ENCODE data around the gene TWNK.

The TWNK gene

DNA sequence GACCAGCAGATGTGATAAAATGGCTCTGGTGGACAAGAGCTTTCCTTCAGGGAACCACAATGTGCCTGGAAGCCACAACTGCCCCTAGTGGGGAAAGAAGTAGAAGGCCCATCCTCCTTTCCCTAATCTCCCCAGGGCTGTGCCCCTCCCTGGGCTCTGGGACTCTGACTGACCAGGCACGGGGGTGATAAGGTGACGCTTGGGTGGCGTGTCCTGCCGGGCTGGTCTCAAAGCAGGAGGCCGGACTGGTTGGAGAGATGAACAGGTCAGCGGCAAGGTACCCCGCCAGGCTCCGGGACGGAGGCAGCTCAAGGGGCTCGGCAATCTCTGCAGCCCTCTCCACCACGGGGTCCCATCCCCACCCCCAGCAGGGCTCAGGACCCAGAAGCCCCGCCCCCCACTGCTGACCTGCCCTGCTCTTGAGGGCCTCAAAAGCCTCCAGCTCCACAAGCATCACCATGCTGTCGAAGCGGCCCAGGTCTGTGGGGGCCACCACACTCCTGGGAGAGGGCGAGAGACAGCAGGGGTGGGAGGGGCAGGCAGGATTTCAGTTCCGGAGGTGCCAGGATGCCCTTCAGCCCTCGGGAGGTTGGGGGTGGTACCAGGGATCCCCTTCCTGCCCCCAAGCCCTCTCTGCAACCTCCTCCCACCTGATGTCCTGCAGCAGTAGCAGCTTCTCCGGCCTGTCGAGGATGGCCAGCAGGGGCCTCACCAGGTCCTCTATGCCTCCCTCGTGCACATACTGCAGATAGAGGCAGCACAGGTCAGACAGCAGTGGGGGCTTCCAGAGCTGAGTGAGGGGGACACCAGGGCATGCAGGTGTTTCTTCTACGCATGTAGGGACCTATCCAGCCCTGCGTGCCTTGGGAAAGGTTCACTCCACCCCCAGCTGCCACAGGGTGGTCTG, 24.4 kb downstream of the TWNK start:
- peak; percentile 50 for DNase-seq (ENCODE audit: low spot score)
- no peak for FAIRE-seq

DNA sequence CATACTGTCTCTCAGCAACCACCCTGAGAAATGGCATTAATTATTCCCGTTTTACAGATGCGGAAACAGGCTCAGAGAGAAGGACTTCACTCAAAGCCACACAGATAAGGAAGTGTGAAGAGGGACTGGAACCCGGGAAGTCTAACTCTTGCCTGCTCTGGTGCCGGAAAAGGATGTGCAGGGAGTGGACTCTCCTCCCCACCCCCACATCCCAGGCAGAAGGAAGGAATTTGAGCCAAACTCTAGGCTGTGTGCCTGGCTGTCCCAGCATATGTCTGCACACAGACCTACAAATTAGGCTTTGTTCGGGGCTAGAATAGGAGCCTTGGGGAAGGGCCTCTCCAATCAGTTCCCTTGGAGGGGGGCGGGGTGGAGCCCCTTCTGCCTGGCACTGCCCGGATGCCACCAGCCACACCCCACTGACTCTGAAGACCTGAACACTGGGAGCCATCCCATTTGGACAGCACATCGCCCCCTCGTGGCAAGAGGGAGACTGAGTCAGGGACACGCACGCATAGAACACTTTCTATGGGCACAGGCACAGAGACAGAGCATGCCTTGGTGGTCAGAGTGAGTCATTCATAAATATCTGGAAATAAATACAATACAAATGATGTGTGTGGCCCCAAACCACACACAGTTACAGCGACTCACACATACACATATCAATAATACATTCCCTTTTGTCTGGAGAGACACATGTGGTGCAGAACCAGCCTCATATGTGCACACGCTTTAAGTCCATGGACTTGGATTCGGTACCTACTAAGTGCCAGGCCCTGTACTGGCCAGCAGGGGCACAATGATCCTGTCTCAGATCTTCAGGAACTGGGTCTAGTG, 25.4 kb downstream of the TWNK start:
- DNase-seq (ENCODE audit: low spot score) (peak; percentile 89), FAIRE-seq (peak; percentile 94)

DNA sequence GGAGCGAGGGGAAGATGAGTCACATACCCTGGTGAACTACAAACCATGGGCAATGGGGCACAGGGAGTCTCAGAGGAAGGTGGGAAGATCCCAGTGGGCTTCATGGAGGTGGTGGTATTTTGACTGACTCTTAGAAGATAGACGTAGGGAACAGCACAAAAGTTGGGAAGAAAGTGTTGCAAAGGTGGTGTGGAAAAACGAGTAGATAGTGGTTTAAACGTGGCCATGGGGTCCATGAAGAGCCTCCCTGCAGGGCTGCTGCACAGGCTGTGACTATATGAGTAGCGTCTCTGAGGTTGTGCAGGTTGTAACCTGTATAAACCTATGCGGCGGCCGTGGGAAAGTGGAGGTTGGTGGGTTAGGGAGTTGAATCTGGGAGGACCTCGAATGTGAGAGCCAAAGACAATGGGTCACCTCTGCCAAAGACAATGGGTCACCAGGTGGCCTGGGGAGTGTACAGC, 26.1 kb downstream of the TWNK start:
- no peak for DNase-seq (ENCODE audit: low spot score)
- no peak for FAIRE-seq

GRCh38 chr10:101014230-101014884, 27.0 kb downstream of the TWNK start:
- DNase-seq (ENCODE audit: low spot score) (peak; percentile 66), FAIRE-seq (peak; percentile 85)

DNA sequence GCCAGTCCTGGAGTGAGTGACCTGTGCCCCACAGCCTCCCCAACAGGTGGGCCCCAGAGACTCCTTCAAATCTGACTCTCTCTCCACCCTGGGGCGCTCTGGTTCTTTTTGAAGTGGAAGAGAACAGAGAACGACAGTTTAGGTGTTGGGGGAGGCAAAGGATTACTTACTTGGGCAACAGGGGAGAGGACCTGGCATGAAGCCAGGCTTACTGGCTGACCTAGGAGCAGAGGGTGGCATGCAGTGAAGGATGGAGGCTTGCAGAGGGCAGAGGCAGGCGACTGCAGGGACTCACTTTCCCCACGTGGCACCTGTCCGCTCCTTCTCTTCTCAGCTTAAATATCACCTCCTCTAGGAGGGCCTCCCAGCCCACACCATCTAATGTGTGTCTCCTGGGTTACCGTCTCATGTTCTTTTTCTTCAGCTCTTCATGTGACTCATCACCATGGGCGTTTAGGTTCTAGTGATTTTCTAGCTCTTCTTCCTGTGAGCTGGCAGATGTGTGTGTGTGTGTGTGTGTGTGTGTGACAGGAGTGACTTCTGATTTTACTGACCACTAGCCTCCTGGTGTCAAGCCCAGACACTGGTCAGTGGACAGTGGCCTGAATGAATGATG, 27.7 kb downstream of the TWNK start:
- FAIRE-seq (no peak), DNase-seq (ENCODE audit: low spot score) (peak; percentile 62)

DNA sequence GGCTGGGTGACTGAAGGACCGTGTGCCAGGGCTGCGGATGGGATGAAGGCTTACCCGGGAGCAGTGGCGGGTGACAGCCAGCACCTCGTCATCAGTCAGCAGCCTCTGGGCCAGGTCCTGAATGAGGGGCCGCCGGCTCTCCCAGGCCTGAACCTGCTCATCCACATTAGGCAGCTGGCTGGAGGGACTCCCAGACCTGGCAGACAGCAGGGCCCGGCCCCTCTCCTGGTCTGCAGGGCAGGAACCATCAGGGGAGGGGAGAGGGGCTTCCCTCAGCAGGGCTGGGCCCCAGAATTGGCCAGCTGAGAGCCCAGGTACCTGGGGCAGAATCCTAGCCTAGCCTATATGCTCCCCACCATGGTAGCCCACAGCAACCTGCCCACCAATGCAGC, 28.2 kb downstream of the TWNK start:
- no peak for DNase-seq (ENCODE audit: low spot score)
- no peak for FAIRE-seq

GRCh38 chr10:101016814-101017213, 29.5 kb downstream of the TWNK start:
- FAIRE-seq (no peak), DNase-seq (ENCODE audit: low spot score) (no peak)

GRCh38 chr10:101018118-101018599, 30.8 kb downstream of the TWNK start:
- no peak for FAIRE-seq
- no peak for DNase-seq (ENCODE audit: low spot score)

DNA sequence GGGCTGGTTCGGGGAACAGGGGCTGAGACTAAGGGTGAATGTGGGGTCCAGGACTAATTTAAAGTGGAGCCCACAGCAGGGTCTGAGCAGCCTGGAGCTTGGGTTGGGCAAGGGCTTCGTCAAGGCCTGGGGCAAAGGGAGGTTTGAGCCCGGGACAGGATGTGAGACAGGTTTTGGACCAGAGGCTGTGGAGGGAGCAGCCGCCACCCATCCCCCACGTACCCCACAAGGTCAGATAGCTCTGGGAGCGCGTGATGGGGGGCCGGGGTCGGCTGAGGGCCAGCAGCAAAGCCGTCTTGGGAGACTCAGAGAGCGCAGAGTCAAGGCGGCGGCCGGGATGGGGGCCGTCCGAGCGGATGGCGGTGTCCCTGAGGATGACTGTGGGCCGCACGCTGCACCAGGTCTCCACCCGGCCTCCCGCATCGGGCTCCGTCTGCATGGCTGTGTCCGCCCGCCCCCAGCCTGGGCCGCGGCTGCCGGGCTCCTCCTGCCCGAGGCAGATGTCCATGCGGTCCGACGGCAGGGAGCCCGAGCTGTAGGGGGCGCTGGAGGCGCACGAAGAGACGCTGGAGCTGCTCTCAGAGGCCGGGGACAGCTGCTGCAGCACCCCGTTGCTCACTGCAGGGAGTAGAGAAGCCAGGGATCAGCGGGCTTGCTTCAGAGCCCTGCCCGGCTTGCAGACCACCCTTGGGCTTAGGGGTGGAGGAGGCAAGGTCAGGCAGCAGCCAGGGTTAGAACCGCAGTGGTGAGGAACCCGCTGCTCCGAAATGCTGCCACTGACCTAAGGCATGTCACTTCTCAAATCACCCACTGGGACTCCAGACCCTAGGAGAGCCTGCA, 31.5 kb downstream of the TWNK start:
- FAIRE-seq, result no peak

DNA sequence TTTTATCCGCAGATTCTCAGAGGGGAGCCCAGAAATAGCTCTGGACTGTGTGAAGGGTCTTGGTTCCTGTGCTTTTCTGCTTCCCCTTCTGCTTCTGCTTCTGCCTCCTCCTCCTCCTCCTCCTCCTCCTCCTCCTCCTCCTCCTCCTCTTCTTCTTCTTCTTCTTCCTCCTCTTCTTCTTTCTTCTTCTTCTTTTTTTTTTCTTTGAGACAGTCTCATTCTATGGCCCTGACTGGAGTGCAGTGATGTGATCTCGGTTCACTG, 32.0 kb downstream of the TWNK start:
- DNase-seq (ENCODE audit: low spot score) (no peak), FAIRE-seq (no peak)

More for the DNA sequence above, 31.5 kb downstream of the TWNK start:
- peak; percentile 84 for DNase-seq (ENCODE audit: low spot score)

GRCh38 chr10:101020427-101021075, 33.2 kb downstream of the TWNK start:
- FAIRE-seq (no peak), DNase-seq (ENCODE audit: low spot score) (no peak)

DNA sequence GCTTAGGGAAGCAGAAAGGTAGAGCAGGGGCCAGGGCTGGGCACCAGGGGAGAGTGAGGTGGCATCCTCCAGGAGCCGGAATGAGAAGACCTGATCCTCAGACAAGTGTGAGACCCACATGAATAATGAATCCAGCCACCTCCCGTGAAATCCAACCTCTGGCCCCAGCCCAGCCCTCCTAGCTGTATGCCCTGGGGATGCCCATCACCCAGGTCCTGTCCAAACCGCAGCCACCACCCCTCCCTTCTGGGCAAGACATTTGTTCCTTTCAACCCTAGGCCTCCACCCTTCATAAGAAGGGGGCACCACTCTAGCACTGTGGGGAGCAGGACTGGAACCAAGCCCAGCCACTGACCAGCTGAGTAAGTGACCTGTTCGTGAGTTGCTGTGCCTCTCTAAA, 33.9 kb downstream of the TWNK start:
- FAIRE-seq, result no peak
- DNase-seq (ENCODE audit: low spot score), result no peak

DNA sequence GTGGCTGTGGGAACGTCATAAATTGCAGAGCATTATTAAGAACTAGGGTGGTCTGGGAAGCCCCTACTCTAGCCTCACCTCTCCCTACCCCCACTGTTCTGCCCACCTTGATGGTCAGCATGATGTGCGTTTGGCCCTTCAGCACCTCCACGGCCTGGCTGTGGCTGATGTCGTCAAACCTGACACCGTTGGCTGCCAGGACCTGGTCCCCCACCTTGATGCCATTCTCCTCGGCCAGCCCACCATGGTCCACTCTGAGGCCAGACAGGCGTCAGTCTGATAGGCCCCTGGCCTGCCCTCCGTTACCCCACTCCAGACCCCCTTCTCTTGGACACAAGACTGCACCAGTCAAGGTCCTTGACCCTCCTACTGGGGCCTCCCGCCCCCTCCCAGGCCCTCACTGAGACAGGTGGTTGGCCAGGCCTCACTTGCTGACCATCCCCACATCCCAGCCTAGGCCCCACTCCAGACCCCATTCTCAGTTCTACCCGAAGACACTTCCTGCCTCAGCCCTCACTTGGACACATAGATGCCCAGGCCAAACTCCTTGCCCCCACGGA, 34.4 kb downstream of the TWNK start:
- FAIRE-seq, result no peak
- DNase-seq (ENCODE audit: low spot score), result no peak

- no peak for FAIRE-seq
- no peak for DNase-seq (ENCODE audit: low spot score)
Measured at GRCh38 chr10:101022967-101023705, 35.8 kb downstream of the TWNK start.

- DNase-seq (ENCODE audit: low spot score), result no peak
- FAIRE-seq, result no peak
Measured at GRCh38 chr10:101027106-101027720, 39.9 kb downstream of the TWNK start.

DNA sequence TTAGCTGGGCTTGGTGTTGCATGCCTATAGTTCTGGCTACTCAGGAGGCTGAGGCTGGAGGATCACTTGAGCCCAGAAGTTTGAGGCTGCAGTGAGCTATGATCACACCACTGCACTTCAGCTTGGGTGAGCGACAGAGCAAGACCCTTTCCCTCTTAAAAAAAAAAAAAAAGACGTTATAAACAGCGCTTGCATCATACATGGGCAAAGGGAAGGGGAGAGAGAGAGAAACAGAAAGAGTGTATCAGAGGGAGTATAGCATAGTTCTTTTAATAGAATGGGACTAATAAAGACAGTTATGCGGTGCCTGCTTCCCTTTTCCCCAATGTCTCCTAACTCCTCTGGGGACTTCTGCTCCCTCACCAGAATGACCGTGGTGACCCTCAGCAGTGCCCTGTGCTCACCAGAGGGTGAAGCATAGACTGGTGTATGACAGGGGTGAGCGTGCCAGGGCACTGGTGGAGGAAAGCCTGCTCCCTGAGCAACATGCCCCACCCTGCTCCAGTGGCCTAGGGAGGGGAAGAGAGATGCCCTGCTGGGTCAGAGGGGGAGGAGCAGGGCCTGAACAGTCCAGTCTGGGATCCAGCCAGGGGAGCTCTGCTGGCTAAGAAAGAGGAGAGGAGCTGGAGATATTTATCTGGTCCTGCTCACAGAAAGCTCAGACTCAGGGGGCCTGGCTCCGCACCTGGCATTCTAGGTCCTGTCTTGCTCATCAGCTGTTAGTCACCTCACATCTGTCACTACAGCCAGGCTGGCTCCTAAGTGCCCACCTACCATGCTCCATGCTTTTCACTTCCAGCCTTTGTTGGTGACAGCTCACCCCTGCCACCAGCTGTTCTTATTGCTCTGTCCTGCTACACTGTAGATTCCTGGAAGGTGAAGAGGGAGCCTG, 41.3 kb downstream of the TWNK start:
- no peak for DNase-seq (ENCODE audit: low spot score)
- FAIRE-seq, result no peak

- no peak for DNase-seq (ENCODE audit: low spot score)
Measured at GRCh38 chr10:101029520-101030295, 42.4 kb downstream of the TWNK start.

More at GRCh38 chr10:101029520-101030295, 42.4 kb downstream of the TWNK start:
- FAIRE-seq, result peak; percentile 5
